HG03064 (cell line): ENCODE measurements around the gene CNTRL.
"Not testable (repeated sequence)": the region's sequence is repeated elsewhere in the genome, so short reads cannot be mapped to it uniquely, and the experiment has no call there.

Experiments used
- ATAC-seq: cut with Tn5 transposase; IDR thresholded peaks from one replicate; pipeline ENCODE4 v1.9.1; 2021; ENCODE audit warnings: low read depth; ENCODE audit not compliant: unreplicated experiment

Gene CNTRL

GRCh38 chr9:121129384-121129783 is 54.6 kb downstream of the CNTRL start:
- not testable (repeated sequence) for ATAC-seq

GRCh38 chr9:121133104-121133816 is 58.5 kb downstream of the CNTRL start:
- no peak for ATAC-seq

- no peak for ATAC-seq
Measured at GRCh38 chr9:121135642-121136041, 60.9 kb downstream of the CNTRL start.

- ATAC-seq: no peak
Measured at GRCh38 chr9:121138561-121138960, 63.8 kb downstream of the CNTRL start.

GRCh38 chr9:121138973-121139372 is 64.2 kb downstream of the CNTRL start:
- ATAC-seq: no peak

- no peak for ATAC-seq
Measured at GRCh38 chr9:121140162-121140561, 65.4 kb downstream of the CNTRL start.

GRCh38 chr9:121141306-121141705 is 66.6 kb downstream of the CNTRL start:
- ATAC-seq: no peak

GRCh38 chr9:121141706-121142105 is 67.0 kb downstream of the CNTRL start:
- no peak for ATAC-seq

GRCh38 chr9:121143771-121144170 is 69.0 kb downstream of the CNTRL start:
- ATAC-seq: no peak

- ATAC-seq: no peak
Measured at GRCh38 chr9:121144482-121144881, 69.7 kb downstream of the CNTRL start.

- no peak for ATAC-seq
Measured at GRCh38 chr9:121150188-121150587, 75.4 kb downstream of the CNTRL start.

- ATAC-seq: no peak
Measured at GRCh38 chr9:121153642-121154041, 78.9 kb downstream of the CNTRL start.

- ATAC-seq: no peak
Measured at GRCh38 chr9:121154782-121155181, 80.0 kb downstream of the CNTRL start.

- peak; percentile 80 for ATAC-seq
Measured at GRCh38 chr9:121156263-121156731, 81.5 kb downstream of the CNTRL start.

GRCh38 chr9:121157939-121158338 is 83.2 kb downstream of the CNTRL start:
- no peak for ATAC-seq

- no peak for ATAC-seq
Measured at GRCh38 chr9:121160025-121160424, 85.3 kb downstream of the CNTRL start.

- ATAC-seq: no peak
Measured at GRCh38 chr9:121168052-121168451, 93.3 kb downstream of the CNTRL start.

GRCh38 chr9:121169094-121169601 is 94.4 kb downstream of the CNTRL start:
- no peak for ATAC-seq

- ATAC-seq: no peak
Measured at GRCh38 chr9:121171236-121171635, 96.5 kb downstream of the CNTRL start.

- ATAC-seq: no peak
Measured at GRCh38 chr9:121172726-121173487, 98.2 kb downstream of the CNTRL start.

GRCh38 chr9:121173501-121173900 is 98.7 kb downstream of the CNTRL start:
- no peak for ATAC-seq
